Suppressor macrophage (primary cell): Measurements from ENCODE around the gene RAB23.
"Not testable (repeated sequence)": the region's sequence is repeated elsewhere in the genome, so short reads cannot be mapped to it uniquely, and the experiment has no call there.

Source experiments
- DNase-seq, 4 experiments: peaks; one replicate each; pipeline ENCODE4 v3.0.0-alpha.2; 2020 to 2022
- total RNA-seq, 17 experiments: gene quantifications; one replicate each; lab custom pipeline; 2026; ENCODE audit warnings: mixed read lengths in 6 of 17, inconsistent platforms in 3 of 17; lab: John Stamatoyannopoulos, UW

Gene RAB23
- total RNA-seq: 2.4 to 24.1 (median 11.2) reads per million in 17 experiments

GRCh38 chr6:57221936-57222742 is at the start of gene RAB23:
RAB23 (minus strand) TSS chr6:57222307; CDS start chr6:57210380, 11,927 bp downstream.
- DNase-seq: peak; percentile 86 to 94 (median 92)

GRCh38 chr6:57268294-57268640 is 46.2 kb upstream of the RAB23 start:
- no peak for DNase-seq

GRCh38 chr6:57267586-57268293 is 45.6 kb upstream of the RAB23 start:
- peak; percentile 51 to 59 (median 54) for DNase-seq

GRCh38 chr6:57265755-57266221 is 43.7 kb upstream of the RAB23 start:
- no peak for DNase-seq

GRCh38 chr6:57263739-57264138 is 41.6 kb upstream of the RAB23 start:
- DNase-seq: no peak

- DNase-seq: no peak
Measured at GRCh38 chr6:57262901-57263694, 41.0 kb upstream of the RAB23 start.

GRCh38 chr6:57262488-57262887 is 40.4 kb upstream of the RAB23 start:
- DNase-seq: no peak

GRCh38 chr6:57261926-57262325 is 39.8 kb upstream of the RAB23 start:
- no peak for DNase-seq

GRCh38 chr6:57259064-57259463 is 37.0 kb upstream of the RAB23 start:
- DNase-seq: no peak

- DNase-seq: no peak
Measured at GRCh38 chr6:57257911-57258541, 35.9 kb upstream of the RAB23 start.

GRCh38 chr6:57256541-57256940 is 34.4 kb upstream of the RAB23 start:
- DNase-seq: no peak

GRCh38 chr6:57255451-57256169 is 33.5 kb upstream of the RAB23 start:
- DNase-seq: no peak

- no peak for DNase-seq
Measured at GRCh38 chr6:57254055-57254717, 32.1 kb upstream of the RAB23 start.

GRCh38 chr6:57252975-57253374 is 30.9 kb upstream of the RAB23 start:
- DNase-seq: no peak

GRCh38 chr6:57252137-57252536 is 30.0 kb upstream of the RAB23 start:
- no peak for DNase-seq

GRCh38 chr6:57250348-57250747 is 28.2 kb upstream of the RAB23 start:
- no peak for DNase-seq

- no peak for DNase-seq
Measured at GRCh38 chr6:57248311-57248895, 26.3 kb upstream of the RAB23 start.

GRCh38 chr6:57247603-57248002 is 25.5 kb upstream of the RAB23 start:
- DNase-seq: no peak

GRCh38 chr6:57246307-57246706 is 24.2 kb upstream of the RAB23 start:
- DNase-seq: no peak

GRCh38 chr6:57243954-57244353 is 21.8 kb upstream of the RAB23 start:
- no peak for DNase-seq

GRCh38 chr6:57243526-57243925 is 21.4 kb upstream of the RAB23 start:
- not testable (repeated sequence) for DNase-seq
